ENCODE measurements around the gene CCDC183.
"Not testable (repeated sequence)": the region's sequence is repeated elsewhere in the genome, so short reads cannot be mapped to it uniquely, and the experiment has no call there.

The CCDC183 gene

GRCh38 chr9:136760834-136761544 lies 35.1 kb upstream of the CCDC183 start:
- peak in 5 of 14 donors; percentile 4 to 69 (median 24) for DNase-seq

DNA sequence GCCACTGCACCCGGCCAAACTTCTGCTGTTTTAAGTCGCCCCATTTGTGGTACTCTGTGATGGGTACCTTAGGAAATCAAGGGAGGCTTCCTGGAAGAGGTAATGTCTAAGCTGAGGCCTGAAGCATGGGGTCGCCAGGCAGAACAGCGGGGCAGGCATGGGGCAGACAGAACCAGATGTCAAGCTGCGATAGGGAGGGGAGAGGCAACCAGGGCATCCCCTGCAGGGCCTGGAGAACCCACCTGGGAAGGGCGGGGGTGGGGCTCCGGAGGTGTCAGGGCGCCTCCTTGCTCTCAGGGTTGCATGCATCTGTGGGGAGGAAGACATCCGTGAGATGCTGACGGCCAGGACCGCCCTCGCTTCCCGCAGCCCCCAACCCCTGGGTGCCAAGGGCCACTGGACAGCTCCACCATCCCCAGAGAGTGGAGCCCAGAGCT lies 34.6 kb upstream of the CCDC183 start:
- no peak for DNase-seq

DNA sequence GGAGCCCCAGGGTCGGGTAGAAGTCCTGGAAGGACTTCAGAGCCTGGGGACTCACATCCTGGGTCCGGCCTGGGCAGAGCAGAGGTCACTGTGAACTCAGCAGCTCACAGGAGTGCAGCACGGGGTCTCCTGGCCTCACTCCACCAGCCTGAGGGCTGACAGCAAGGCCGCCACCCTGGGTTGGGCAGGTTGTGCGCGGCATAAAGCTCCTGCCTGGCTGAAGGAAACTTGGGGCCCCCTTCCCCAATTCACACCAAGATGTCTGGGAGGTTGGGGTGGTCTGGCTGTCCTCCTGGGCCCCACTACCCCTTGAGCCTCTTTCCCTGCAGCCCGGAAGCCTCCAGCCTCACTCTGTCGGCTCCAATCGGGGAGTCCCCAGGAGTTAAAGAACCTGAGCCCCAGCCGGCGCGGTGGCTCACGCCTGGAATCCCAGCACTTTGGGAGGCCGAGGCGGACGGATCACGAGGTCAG lies 33.9 kb upstream of the CCDC183 start:
- DNase-seq, result no peak

DNA sequence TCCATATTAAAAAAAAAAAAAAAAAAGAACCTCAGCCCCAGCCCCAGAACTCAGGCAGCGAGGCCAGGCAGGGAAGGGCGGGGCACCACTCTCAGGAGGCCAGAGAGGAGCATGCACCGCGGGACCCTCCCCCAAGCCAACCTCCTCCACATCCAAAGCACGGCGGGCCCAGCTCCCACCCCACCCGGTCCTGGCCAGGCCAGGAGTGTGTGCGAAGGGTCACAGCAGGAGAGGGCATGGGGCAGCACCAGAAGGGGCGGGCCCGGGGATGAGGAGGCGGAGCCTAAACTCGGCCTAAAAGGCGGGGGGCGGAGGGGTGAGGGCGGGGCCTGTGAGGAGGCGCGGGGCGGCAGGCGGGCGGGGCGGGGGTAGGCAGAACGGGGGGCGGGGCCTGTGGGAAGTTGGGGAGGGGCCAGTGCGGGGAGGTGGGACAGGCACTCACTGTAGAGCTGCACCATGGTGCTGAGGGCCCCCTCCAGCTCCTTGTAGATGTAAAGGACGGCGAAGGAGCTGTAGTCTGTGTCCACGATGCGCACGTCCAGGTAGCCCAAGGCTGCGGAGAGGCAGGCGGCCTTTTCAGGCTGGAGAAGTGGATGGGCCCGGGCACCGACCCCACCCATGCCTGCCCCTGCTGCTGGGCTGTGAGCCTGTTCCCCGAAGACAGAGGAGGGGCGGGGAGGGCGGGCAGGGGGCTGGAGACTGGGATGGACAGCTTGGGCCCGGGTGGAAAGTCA lies 33.1 kb upstream of the CCDC183 start:
- no peak for DNase-seq

- no peak for DNase-seq
Observed at GRCh38 chr9:136763649-136764035, 32.5 kb upstream of the CCDC183 start.

DNA sequence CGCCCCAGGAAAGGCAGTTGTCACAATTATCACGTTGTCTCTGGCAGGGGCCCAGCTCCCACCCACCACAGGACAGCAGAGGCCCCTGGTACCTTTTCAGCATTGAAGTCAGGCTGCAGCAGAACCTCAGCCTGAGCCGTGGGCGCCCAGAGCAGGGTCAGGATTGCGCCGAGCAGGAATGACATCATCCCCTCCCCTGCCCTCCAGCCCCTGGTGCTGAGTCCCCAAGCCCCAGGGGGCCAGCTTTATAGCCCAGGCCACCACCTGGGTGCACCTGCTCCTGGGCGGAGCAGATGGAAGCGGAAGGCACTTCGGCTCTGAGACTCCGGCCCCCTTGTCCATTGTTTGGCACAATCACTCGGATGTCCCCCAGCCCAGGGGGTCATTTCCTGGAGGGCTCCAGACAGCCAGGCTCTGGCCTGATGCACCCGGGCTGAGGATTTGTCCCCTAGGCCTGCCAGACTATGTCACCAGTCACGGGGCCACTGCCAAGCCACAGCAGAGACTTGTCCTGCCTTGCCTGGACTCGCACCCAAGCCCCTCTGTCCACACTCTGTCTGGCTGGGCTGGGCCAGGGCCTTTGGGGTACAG lies 31.7 kb upstream of the CCDC183 start, which contains the start of gene LCN15:
Gene LCN15, minus strand, starts transcription at position 218 of the 591 bp plus-strand sequence. Its CDS starts 30 bp downstream, at position 188.
- DNase-seq, result no peak

- DNase-seq, result no peak
Observed at GRCh38 chr9:136765041-136765440, 31.1 kb upstream of the CCDC183 start.

DNA sequence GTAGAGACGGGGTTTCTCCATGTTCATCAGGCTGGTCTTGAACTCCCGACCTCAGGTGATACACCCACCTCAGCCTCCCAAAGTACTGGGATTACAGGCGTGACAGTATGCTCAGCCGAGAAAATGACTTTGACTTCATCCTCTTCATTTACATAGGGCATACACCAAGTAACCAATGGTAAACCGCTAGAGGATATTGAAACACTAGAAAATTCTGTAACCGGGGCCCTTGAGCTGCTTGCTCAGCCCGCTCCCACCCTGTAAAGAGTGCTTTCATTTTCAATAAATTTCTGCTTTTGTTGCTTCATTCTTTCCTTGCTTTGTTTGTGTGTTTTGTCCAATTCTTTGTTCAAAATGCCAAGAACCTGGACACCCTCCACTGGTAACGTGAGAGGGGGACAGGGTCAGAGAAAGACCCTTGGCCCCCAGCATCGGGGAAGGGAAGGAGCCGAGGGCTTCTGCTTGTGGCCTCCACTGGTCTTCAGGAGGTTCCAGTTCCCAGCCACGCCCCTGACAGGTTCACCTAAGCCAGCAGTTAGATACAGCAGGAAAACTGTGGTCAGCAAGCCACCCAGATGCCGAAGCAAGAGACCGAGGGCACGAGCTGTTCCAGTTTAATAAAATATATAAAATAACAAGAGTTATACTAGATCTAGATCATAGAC lies 30.3 kb upstream of the CCDC183 start:
- not testable (repeated sequence) for DNase-seq

- peak in 7 of 14 donors; percentile 6 to 68 (median 25) for DNase-seq
Observed at GRCh38 chr9:136766410-136767120, 29.6 kb upstream of the CCDC183 start.

DNA sequence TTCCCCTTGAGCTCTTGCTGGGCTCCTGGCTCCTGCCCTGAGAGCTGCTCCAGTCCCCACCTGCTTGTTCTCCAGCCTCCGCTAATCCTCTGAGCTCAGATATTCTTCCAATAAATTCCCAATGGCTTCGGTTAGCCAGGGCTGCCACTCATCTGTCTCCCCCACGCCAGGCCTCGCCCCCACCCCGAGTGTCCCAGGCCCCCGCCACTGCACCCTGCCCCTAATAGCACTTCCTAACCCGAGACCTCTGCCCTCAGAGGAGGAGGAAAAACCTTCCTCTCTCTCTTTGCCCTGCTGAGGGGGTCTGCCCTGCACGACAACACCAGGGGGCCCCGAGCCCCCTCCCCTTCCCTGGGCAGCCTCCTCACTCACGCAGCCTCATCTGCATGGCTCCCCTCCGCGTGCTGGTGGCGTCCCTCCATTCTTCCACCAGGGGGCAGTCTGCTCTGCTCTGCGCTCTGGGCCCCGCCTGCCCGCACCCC lies 26.4 kb upstream of the CCDC183 start:
- DNase-seq, result peak in 4 of 14 donors; percentile 5 to 25 (median 9)

- no peak for DNase-seq
Observed at GRCh38 chr9:136771907-136772415, 24.2 kb upstream of the CCDC183 start.

DNA sequence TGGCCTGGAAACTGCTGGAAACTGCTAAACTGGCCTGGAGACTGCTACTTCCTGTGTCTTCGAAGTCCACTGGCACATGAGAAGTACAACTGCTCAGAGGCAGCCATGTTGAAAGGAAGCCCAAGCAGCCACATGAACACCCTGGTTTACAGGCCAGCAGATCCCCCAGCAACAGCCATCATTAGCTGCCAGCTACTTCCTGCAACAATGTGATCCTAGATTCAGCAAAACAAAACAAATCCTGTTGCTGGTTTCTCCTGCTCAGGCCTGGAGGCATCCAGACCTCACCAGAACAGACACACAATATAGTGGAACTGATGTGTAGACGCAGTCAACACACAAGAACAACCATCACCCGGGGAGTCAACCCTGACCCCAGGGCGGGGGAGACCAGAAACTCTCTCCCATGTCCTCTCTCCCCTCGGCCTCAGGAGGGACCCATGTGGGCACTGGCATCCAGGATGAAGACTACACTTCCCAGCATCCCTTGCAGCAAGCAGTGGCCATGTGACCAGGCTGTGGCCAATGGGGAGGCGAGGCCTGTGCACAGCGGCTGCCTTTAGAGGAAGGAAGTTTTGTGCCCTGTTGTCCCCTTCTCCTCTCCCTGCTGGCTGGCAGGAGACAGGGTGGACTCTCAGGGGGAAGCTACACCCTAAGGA lies 22.6 kb upstream of the CCDC183 start:
- DNase-seq, result peak in 1 of 14 donors; percentile 52

DNA sequence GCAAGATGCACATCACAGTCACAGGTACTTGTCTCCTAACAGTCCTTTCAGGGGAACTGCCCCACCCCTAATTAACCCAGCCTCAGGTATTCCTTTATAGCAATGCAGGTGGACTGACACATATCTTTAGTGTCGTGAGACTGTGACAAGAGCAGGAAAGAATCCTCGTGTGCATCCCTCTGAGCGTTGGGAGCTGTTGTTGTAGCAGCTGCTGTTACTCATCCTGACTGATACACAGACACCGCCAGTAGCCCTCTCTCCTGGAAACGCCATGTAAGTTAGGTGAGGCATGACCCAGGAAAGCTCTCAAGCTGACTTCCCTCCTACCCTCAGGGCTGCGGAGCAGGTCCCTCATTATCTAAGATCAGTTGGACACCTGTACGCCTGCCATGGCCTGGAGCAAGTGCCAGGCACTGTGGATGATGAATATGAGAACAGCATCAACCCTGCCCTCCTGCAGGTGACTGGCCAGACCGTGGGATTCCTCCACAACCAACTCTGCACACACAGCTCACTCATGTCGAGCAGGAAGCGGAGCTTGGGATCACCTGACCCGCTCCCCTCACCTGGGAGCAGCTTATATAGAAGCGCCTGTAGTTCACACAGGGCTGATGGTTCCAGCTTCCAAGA lies 21.6 kb upstream of the CCDC183 start:
- no peak for DNase-seq

GRCh38 chr9:136775191-136775590 lies 20.9 kb upstream of the CCDC183 start:
- peak in 1 of 14 donors; percentile 46 for DNase-seq

DNA sequence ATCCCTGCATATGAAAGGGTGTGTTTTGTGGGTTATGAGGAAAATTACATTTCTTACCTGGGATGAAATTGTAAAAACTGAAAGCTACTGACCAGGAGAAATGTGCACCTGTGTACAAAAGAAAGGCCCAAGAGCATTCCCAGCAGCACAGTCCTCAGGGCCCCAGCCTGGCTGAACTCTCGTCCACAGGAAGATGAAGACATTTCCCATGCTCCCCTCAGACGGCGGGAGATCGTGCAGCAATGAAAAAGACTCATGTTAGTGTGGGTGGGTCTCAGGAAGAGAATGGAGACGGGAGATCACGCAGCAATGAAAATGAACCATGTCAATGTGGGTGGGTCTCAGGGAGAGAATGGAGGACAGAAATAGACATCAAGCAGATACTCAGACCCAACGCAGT lies 19.2 kb upstream of the CCDC183 start:
- DNase-seq, result no peak

DNA sequence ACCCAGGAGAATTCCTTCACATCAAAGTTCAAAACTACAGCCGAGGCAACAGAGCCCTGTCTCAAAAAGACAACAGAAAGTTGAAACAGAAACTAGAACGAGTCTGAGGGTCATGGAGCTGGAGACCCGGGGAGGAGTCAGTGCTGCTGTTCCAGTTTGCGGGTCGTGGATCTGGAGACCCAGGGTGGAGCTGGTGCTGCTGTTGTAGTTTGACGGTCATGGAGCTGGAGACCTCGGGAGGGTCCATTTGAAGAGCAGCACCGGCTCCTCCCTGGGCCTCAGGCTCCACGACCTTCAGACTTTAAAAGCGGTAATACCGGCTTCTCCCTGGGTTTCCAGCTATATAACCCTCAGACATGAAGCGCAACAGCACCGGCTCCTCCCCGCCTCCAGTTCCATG lies 18.8 kb upstream of the CCDC183 start:
- DNase-seq, result no peak

- DNase-seq, result no peak
Observed at GRCh38 chr9:136779808-136780207, 16.3 kb upstream of the CCDC183 start.

DNA sequence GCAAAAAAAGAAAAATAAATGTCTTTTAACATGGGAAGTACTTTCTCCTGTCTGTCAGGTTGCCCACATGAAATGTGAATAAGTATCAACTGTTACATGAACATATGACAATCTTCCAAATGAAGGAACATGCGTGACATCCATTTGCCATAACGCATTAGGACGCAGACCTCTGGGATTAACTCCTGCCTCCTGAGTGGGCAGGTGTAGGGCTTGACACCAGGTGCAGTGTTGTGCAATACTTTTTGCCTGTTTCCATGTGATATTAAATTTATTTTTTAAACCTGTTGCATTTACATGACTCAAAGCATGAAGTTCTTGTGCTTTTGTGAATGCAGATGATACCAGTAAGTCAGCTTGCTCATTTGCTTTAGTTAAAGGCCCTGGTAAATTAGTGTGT lies 13.7 kb upstream of the CCDC183 start:
- no peak for DNase-seq

- DNase-seq, result peak in 2 of 14 donors; percentile 5 to 31
Observed at GRCh38 chr9:136784249-136784996, 11.7 kb upstream of the CCDC183 start.

- DNase-seq, result no peak
Observed at GRCh38 chr9:136784997-136785361, 11.2 kb upstream of the CCDC183 start.
